Measurements from ENCODE around the gene TWIST2. TPM values are rescaled to one million over a fixed set of nuclear protein-coding genes. Genes with fewer than 3 reads are reported as not detected.

The TWIST2 gene
- total and polyA plus RNA-seq, 9 of the 15 experiments (the other 6 are each of a cell fraction or from before 2014, with no cell fraction given): not detected

DNA sequence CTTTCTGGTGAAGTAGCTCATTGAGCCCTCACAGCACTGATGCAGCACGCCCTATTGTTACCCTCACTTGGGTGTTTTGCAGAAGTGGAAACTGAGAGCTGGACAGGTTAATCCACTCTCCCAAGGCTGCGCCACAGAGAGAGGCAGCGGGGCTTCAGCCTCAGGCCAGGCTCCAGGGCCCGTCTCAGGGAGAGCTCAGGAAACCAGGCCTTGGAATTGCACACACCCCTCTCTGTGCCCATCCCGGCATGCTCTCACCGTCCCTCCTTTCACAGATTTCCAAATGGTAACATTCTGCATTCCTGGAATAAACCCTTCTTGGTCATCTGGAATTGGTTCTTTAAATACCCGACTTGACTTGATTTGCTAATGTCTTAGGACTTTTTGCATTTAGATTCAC, 51.5 kb downstream of the TWIST2 start:
- BruUV-seq (replicated peaks): no TSS peak
- TF ChIP-seq RUNX1 (IDR thresholded peaks at IDR 0.05; ENCODE audit: low read depth): no peak
- no peak for TF ChIP-seq GTF2A2 (tag; IDR thresholded peaks at IDR 0.05)
- TF ChIP-seq RFX1 (IDR thresholded peaks at IDR 0.05): no peak
- no peak for TF ChIP-seq CBX3 (IDR thresholded peaks at IDR 0.05; ENCODE audit: borderline replicate concordance in 1 of 2, low read length in 2 of 2)
- no peak for TF ChIP-seq PCBP2 (IDR thresholded peaks at IDR 0.05; ENCODE audit: low read depth, low read length, poor library complexity, severe bottlenecking)
- TF ChIP-seq, protein P1, sequence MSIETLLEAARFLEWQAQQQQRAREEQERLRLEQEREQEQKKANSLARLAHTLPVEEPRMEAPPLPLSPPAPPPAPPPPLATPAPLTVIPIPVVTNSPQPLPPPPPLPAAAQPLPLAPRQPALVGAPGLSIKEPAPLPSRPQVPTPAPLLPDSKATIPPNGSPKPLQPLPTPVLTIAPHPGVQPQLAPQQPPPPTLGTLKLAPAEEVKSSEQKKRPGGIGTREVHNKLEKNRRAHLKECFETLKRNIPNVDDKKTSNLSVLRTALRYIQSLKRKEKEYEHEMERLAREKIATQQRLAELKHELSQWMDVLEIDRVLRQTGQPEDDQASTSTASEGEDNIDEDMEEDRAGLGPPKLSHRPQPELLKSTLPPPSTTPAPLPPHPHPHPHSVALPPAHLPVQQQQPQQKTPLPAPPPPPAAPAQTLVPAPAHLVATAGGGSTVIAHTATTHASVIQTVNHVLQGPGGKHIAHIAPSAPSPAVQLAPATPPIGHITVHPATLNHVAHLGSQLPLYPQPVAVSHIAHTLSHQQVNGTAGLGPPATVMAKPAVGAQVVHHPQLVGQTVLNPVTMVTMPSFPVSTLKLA (conservative IDR thresholded peaks at IDR 0.05): no peak
- no peak for TF ChIP-seq SIX5 (IDR thresholded peaks at IDR 0.05; ENCODE audit: borderline replicate concordance in 1 of 2, insufficient read depth in 1 of 2, low read depth in 1 of 2, low read length in 2 of 2)
- TF ChIP-seq SLC30A9 (CRISPR knock-in tag; IDR thresholded peaks at IDR 0.05): no peak
- TF ChIP-seq, protein P2, sequence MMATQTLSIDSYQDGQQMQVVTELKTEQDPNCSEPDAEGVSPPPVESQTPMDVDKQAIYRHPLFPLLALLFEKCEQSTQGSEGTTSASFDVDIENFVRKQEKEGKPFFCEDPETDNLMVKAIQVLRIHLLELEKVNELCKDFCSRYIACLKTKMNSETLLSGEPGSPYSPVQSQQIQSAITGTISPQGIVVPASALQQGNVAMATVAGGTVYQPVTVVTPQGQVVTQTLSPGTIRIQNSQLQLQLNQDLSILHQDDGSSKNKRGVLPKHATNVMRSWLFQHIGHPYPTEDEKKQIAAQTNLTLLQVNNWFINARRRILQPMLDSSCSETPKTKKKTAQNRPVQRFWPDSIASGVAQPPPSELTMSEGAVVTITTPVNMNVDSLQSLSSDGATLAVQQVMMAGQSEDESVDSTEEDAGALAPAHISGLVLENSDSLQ (IDR thresholded peaks at IDR 0.05): no peak
- no peak for TF ChIP-seq PHF20 (IDR thresholded peaks at IDR 0.05; ENCODE audit: partially characterized antibody)
- DNase-seq (ENCODE audit: extremely low read depth in 1 of 4, low spot score in 3 of 4) (no peak), ATAC-seq (no peak), FAIRE-seq (no peak)
- Histone ChIP-seq H3K4me2 (ENCODE audit: insufficient read depth, low read length) (no peak overlapping the region), H2AFZ (ENCODE audit: low read depth, low read length) (no peak overlapping the region), H3K4me3 (no peak overlapping the region), H4K20me1 (replicated peaks; ENCODE audit: control insufficient read depth, insufficient read depth, low read length) (no peaks in the 10 kb centered on the region), H3K36me3 (ENCODE audit: control insufficient read depth, insufficient read depth, low read length) (no peaks in the 10 kb centered on the region), H3K27me3 (ENCODE audit: control insufficient read depth in 2 of 2, insufficient read depth in 2 of 2, low read length in 2 of 2) (peaks cover 0 to 26% of the 10 kb centered on the region in 2 experiments; a peak in 3 of 5 replicates), H3K79me2 (ENCODE audit: control insufficient read depth, insufficient read depth, low read length) (no peaks in the 10 kb centered on the region), H3K9me1 (ENCODE audit: control insufficient read depth, insufficient read depth, low read length) (no peaks in the 10 kb centered on the region), H3K9ac (ENCODE audit: insufficient read depth in 1 of 2, low read depth in 2 of 2, low read length in 2 of 2) (no peak overlapping the region), H3K9me3 (replicated peaks; ENCODE audit: control insufficient read depth, insufficient read depth, low read depth, low read length) (no peaks in the 10 kb centered on the region), H3K4me1 (replicated peaks in 1 of 2; ENCODE audit: control insufficient read depth in 2 of 2, insufficient read depth in 2 of 2, low read length in 2 of 2) (no peaks in the 10 kb centered on the region), H3K27ac (ENCODE audit: extremely low read depth, low read depth, low read length) (no peak overlapping the region)
- POLR2A ChIA-PET: no interaction called here
- CTCF ChIA-PET (ENCODE audit: low intra/inter-chr PET ratio): no interaction called here
- intact Hi-C loops (cut with micrococcal nuclease): no loop called here
- WGBS (ENCODE audit: insufficient coverage, low coverage, missing lambda C conversion rate): 0% methylated on average over 7 of the region's 7 CpGs
- in situ Hi-C loops (cut with MboI): no loop called here

All from K562 (cell line).